ENCODE data around the gene ZNF10.

DNA sequence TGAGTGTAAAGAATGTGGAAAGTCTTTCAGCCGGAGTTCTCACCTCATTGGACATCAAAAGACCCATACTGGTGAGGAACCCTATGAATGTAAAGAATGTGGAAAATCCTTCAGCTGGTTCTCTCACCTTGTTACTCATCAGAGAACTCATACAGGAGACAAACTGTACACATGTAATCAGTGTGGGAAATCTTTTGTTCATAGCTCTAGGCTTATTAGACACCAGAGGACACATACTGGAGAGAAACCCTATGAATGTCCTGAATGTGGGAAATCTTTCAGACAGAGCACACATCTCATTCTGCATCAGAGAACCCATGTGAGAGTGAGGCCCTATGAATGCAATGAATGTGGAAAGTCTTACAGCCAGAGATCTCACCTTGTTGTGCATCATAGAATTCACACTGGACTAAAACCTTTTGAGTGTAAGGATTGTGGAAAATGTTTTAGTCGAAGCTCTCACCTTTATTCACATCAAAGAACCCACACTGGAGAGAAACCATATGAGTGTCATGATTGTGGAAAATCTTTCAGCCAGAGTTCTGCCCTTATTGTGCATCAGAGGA, 25.8 kb downstream of the ZNF10 start:
- TF ChIP-seq CTCF (conservative IDR thresholded peaks at IDR 0.05; ENCODE audit: low read depth, low read length) (no peak), POLR2A (IDR thresholded peaks at IDR 0.05; ENCODE audit: low read depth, low read length) (no peak), MXI1 (IDR thresholded peaks at IDR 0.05; ENCODE audit: borderline replicate concordance, low read depth, low read length) (no peak), CEBPB (IDR thresholded peaks at IDR 0.05; ENCODE audit: low read depth, low read length) (no peak), FOS (IDR thresholded peaks at IDR 0.05; ENCODE audit: low read depth, low read length) (no peak), BHLHE40 (IDR thresholded peaks at IDR 0.05; ENCODE audit: low read depth, low read length) (no peak), MAZ (IDR thresholded peaks at IDR 0.05; ENCODE audit: borderline replicate concordance, low read depth, low read length) (no peak), RAD21 (IDR thresholded peaks at IDR 0.05; ENCODE audit: low read length) (no peak), CHD1 (IDR thresholded peaks at IDR 0.05; ENCODE audit: low read depth, low read length) (no peak), SMC3 (IDR thresholded peaks at IDR 0.05; ENCODE audit: low read depth, low read length) (no peak), USF2 (IDR thresholded peaks at IDR 0.05; ENCODE audit: low read depth, low read length) (no peak)

Data from IMR-90 (cell line).